GM19025 (cell line): ENCODE results near the gene SLC9A7.
A peak's percentile ranks its signal among the peaks of the same experiment; 100 is the strongest.
"Not testable (repeated sequence)": the region's sequence is repeated elsewhere in the genome, so short reads cannot be mapped to it uniquely, and the experiment has no call there.

Source experiments
- ATAC-seq: cut with Tn5 transposase; IDR thresholded peaks from one replicate; pipeline ENCODE4 v1.9.1; 2021; ENCODE audit warnings: mild to moderate bottlenecking, low read depth, moderate library complexity; ENCODE audit not compliant: unreplicated experiment

Gene SLC9A7

DNA sequence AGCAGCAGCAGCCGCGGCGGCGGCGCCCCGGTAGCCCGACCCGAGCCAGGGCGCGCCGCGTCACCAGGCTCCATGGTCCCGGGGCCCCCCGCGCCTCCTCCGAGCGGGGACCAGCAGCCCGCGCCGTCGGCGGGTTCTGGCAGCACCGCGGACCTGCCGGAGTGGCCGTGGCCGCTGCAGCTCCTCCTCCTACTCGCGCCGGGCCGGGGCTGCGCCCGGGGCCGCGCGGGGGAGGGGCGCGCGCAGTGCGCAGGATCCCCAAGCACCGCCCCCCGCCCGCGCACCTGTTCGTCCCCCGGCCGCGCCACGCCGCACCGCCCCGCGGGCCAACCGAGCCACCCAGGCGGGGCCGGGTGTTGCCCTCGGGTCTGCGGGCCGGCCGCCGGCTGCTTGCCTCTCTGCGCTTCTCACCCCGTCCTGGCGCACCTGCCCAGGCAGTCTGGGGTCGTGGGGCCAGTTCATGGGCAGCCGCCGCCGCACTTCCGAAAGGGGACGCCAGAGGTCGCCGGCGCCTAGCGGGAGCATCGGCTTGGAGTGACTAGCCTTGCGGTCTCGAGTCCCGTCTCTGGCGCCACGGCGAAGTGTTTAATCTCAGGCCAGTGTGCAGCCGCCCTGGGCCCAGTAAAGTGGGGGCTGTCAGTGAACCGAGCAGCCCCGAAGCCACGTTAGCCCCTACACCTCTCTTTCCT lies at the start of gene SLC9A7:
Gene SLC9A7 (minus strand): TSS at position 163 of the 689 bp plus-strand sequence. CDS start 89 bp downstream, at position 74.
- ATAC-seq, result peak; percentile 68

DNA sequence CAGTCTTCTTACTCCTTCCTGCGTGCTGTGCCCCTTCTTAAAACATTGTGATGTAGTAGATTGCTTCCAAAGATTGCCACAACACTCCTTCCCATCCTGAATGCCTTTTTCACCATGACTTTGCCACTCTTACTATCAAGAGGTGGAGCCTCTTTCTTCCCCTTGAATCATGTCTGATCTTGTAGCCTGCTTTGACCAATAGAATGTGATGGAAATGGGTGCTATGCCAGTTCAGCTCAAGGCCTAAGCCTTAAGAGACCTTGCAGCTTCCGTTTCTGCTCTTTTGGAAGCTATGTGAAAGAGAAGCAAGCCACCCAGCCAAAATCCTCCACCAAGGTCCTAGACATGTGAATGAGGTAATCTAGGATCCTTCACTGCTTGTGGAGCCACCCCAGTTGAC lies 46.4 kb upstream of the SLC9A7 start:
- ATAC-seq, result no peak

DNA sequence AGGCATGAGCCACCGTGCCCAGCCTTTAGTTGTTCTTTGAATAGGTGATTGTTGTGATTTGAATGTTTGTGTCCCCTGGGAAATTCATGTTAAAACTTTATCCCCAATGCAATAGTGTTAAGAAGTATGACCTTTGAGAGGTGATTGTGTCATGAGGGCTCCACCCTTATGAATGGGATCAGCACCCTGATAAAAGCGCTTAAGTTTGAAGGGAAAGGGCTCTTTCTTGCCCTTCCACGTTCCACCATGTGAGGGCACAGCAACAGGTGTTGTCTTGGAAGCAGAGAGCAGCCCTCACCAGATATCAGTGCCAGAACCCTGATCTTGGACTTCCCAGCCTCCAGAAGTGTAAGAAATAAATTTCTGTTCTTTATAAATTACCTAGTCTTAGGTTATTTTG lies 44.2 kb upstream of the SLC9A7 start:
- no peak for ATAC-seq

DNA sequence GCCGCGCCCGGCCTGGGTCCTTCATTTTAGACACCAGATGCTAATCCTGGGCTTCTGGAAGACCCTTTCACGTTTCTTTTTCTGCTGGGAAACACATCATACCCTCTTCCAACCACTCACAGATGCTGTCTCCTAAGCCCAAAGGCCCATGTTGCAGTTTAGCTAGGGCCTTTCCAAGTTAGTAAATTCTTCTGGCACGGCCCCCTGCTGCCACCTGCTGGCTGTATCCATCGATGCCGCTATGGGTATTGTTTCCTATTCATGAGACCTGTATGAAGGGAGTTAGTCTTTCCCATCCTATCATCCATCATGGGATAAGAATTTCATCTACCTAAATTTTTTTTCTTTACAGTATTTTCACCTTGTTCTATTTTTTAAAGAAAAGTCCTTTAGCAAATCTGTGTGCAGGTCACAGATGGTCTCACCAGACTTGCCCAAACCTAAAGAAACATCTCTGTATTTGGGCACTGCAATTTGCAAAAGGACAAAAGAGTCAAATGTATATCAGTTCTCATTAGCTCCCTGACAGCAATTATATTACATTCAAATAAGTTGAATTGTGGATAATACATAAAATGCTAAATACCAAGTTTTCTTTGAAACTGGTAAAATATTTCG lies 37.8 kb upstream of the SLC9A7 start:
- no peak for ATAC-seq

DNA sequence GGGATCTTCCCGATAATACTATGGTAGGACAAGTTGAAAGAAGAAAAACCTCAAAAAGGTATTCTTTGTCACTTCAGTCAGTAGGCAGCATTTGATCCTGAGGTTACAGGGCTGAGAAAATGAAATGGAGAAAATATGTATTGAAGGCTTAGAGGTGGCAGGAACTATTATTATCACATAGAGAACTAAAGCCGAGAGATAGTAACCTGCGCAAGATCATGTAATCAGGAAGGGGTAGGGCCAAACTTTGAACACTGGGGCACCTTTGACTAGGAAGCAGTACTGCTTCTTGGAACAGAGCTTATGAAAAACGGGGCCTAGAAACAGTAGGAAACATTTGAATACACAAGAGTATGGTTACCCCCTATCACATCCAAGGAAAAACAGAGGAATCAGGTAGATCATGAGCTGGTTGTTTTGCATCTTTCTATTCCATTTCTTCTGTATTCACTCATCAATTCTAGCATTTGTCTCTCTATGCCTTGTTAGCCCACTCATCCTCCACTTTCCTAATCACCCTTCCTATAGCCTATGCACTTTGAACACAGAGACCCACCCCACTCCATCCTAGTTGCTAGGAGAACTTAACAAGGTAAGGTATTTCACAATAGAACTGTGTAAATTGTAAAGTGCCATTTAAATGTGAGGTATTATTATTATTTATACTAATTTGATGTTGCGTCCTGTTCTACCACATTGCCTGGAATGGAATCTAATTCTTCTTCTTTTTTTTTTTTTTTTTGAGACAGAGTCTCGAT lies 34.6 kb upstream of the SLC9A7 start:
- ATAC-seq, result no peak

DNA sequence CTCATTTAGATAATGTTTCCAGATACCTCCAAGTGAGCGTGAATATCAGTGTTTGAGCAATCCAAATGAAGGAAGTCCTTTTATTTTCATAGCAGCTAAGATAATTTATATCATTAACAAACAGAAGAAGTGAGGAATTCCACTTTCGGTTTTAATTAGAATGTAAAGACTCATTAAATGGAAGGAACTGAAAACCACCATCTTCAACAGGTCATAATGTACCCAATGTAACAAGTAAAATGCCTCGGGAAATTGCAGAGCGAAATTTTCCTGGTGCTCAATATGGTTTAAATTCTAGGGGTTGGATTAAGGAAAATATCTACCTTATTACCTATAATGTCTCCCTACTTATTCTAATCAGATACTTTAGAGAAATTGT lies 33.9 kb upstream of the SLC9A7 start:
- no peak for ATAC-seq

DNA sequence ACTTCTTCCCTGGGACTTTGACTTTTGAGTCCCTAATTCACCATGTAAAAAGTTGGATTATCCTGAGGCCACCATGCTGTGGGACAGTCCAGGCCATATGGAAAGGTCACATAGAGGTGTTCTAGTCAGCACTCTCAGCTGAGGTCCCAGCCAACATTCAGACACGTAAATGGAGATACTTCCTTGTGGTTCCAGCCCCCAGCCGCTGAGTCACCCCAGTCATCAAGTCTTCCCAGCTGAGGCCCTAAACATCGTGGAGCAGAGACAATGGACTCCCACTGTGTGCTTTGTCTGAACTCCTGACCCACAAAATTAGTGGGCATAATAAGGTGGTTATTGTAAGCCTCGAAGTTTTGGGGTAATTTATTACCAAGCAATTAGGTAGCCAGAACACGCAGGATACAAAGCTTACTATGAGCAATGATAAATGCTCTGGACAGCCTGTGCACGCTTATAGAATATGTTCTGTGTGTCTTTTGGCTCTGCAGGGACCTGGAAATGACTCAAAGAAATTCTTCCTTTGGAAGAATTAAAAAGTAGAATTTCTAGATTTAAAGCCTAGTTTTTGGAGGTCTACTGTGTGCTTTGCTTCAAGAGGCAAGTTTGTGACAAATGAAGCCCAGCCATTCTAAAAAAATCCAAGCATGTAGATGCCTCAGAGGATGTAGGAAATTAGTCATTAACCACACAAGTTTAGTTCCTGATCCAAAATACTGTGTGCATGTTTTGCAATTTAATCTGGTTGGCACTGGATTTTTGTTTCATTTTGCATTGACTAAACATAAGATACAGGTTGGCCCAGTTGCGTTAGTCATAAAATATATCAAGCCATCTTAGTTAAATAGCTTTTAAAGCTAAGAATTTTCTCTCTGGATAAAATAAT lies 33.2 kb upstream of the SLC9A7 start:
- no peak for ATAC-seq

DNA sequence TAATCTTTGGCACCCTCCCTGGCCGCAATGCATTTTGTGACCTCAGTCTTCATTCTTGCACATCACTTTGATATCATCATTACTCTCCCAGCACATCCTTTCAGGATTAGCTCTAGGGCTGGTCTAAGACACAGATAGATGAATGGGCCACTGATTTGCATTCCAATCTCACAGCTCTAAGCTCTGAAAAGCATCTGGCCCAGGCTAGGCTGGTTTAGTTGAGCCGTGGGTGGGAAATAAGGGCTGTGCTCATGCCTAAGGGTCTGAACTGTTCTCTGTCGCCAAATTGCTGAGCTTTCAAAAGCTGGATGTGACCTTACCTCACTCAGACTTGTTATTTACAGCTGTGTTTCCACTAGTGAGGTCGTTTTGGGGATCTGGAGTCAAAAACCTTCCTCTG lies 30.0 kb upstream of the SLC9A7 start:
- ATAC-seq, result no peak

DNA sequence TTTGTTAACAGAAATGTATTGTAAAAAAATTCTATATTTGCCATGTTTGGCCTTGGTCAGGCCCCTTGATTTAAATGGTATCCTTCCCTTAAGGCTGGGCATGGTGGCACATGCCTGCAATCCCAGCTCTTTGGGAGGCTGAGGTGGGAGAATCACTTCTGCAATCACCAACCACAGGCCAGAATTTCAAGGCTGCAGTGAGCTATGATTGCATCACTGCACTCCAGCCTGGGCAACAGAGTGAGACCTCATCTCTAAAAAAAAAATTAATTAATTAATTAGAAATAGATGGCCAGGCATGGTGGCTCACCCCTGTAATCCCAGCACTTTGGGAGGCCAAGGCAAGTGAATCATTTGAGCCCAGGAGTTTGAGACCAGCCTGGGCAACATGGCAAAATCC lies 25.5 kb upstream of the SLC9A7 start:
- ATAC-seq, result not testable (repeated sequence)

DNA sequence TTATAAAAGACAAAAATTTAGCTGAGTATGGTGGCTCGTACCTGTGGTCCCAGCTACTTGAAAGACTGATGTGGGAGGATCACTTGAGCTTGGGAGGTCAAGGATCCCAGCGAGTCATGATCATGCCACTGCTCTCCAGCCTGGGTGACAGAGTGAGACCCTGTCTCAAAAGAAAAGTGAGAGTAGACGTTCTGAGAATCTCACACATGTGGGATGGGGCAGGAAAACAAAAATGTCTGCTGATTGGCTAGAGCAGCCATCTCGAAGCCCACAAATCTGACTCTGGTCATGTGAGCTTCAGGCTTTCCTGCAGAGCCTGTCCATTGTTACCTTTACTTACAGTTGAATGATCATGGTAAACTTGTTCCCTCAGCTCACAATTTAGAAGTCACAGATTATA lies 23.1 kb upstream of the SLC9A7 start:
- no peak for ATAC-seq

DNA sequence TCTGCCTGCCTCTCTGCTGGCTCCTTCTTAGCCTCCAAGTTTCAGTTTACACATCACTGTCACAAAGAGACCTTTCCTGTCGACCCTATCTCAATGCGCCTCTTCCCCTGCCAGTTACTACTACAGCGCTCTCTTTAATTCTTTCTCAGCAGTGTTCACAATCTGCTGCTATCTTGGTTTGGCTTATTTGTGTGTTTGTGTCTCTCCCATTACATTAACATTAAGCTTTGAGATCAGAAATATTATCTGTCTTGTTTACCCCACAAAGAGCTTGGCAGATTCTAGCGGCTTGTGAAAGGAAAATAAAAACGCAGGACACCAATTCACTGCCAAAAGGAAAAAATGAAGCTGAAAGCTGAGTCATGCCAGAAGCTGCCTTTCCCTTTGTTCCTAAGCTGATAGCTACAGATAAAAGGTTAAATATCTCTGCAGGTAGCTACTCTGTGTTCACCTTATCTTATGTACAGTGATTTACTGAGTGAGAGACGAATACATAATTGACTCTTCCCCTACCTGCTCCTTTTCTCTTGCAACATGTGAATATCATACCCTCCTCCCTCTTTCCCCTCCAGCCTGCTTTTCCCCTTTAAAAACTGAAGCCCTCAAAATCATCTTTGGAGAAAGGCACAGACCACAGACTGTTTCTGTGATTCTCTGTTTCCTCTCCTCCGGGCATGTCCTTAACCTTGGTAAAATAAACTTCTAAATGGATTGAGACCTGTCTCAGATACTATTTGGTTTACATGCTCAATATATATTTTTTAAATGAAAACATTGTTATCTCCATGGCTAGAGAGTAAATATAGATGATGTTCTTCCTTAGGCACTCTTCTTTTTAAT lies 19.3 kb upstream of the SLC9A7 start:
- no peak for ATAC-seq

DNA sequence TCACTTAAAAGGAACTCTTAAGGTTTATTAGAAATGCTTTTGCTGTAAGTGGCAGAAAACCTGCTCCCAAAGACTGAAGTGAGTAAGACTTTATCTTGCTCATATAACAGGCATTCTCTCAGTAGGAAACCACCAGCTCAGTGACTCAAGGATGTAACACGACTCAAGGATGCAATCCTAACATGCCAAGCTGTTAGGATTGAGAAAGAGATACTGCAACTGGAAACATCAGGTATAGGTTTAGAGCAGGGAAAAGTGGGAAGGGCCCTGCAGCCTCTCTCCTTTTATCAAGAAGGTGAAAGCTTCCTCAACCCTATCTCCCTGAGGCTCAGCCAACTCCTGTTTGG lies 11.9 kb upstream of the SLC9A7 start:
- ATAC-seq, result no peak

DNA sequence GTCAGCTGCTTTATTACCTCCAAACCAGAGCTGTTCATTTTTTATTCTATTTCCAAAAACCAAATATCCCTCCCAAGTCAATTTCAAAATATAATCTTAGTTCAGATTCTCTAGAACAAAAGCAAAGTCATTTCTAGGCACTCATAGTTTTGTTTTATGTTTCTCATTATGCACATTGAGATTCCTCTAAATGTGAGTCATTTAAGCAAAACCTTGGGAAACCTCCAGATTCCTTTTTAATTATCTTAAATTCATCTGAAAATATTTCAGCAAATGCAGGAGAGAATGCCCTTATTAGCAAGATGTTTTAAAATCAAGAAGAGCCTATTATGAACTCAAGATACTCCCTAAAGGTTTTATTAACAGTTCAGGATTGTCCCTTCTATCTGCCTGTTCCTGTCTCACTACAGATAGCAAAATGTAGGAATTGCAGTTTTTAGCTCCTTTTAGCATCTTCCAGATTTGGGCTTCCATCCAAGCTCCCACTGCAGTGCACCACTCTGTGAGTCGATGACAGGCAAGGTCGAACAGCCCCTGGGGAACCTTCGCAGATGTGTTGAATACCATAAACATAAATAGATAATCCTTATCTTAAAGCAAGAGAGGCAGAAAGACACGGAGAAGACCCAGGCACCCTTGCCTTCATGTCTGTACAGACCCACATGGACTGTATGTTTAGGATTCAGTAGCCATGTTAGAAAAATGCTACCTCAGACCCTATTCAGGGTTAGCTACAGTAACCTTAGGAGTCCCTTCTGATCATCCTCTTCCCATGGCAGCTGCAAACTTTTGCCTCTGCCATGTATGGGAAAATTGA lies 11.3 kb upstream of the SLC9A7 start:
- ATAC-seq, result no peak

DNA sequence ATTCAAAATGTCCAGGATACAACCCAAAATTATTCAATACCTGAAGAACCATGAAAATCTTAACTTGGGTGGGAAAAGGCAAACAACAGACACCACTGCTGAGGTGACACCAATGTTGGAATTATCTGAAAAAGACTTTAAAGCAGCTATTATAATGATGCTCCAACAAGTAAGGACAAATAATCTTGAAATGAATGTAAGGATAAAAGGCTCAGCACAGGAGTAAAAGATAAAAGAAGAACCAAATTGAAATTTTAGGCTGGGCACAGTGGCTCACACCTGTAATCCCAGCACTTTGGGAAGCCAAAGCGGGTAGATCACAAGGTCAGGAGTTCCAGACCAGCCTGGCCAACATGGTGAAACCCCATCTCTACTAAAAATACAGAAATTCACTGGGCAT lies 4.0 kb upstream of the SLC9A7 start:
- ATAC-seq, result no peak

DNA sequence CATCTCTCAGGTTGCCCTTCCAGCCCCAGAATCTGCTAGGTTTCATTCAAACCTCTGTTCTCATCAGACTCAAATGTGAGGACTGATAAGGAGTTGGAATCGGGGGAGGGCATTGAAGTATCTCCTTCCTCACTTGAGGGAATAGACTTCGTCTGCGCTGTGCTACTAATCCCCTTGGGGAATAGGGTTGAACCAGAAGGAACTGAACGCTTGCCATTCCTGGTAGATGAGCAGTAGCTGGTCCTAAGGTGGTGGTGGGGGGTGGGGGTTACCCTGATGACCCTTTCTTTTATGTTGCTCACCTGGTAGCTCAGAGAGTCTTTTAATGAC lies 692 bp upstream of the SLC9A7 start:
- ATAC-seq, result no peak

DNA sequence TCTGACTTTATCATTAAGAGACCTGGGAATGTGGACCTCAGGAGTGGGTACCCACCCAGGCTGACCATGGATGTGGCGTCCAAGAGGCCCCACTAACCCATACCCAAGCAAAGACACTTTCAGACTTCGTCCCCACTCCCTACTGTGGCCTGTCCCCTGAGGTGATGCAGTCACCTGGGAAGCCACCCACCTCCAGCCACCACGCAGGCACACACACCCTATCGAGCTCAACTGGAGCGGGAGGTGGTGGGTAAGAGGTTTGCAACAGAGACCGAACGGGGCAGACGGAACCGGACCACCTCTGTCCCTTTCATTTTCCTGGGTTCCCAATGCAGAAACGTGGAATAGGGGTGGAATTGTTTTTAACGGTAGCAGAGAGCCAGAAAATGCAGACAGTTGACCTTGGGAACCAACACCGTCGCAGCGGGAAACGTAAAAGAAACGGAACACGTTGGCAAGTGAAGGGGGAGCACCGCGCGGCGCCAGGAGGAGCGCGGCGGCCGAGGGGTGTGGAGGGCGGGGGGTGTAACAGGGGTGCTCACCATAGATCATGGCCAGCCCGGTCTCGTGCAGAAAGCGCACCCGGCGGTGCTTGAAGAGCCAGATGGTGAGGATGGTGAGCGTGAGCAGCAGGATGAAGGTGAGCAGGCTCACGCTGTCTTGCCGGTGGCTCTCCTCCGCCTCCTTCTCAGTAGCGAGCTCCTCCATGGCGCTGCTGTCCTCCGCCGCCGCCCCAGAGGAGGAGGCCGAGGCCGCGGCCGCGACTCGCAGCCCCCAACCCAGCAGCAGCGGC lies 559 bp downstream of the SLC9A7 start:
- peak; percentile 18 for ATAC-seq

DNA sequence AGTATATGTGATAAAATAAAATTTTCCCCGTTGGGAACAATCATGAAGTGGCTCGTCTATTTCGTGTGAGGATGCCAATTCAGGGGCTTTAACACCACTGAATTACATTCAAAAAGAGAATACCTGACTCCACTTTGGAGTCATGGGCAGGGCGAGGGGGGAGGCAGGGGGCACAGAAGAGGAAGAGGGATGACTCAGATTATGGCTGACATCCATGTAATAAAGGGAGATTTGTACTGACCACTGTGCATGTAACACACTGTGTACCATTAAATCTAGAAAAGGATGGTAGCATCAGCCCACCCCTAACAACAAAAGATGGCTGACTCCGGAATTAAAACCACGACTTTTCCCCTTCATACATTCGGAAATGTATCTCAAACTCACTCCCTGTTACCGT lies 1.3 kb downstream of the SLC9A7 start:
- no peak for ATAC-seq

DNA sequence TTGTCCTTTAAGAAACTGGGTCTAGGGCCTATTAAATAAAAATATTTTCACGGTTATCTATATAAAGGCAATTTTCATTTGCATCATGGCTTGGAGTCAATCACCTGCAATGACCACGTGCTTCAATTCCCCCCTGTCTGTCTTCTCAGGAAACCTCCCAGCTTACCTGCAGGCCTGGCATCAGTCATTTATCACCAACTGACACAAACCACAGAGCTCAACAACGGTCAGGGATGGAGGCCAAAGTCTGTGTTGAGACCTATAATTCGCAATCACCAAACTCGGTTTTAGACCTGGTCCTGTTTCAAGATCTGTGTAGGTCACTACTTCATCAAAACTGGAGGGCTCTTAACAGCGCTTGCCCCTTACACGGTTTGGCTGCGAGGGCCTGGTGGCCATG lies 1.9 kb downstream of the SLC9A7 start:
- ATAC-seq, result no peak

DNA sequence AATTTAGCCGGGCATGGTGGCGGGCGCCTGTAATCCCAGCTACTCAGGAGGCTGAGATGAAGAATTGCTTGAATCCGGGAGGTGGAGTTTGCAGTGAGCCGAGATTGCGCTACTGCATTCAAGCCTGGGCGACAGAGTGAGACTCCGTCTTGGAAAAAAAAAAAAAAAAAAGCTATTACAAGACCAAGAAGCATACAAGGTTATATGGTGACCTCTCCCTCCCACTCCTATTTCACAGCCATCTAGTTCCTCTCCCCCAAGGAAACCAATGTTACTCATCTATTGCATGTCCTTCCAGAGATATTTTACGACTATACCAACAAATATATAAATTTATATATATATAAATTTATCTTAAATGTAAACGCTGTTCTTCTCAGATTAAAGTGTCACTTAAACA lies 3.2 kb downstream of the SLC9A7 start:
- ATAC-seq, result no peak
